Mesenchymal stem cell (in vitro differentiated cells and primary cell): ENCODE data around the gene TOR4A.

Source experiments
- DNase-seq: peaks from one replicate; pipeline ENCODE4 v3.0.0-alpha.2; 2013
- H2AFZ ChIP-seq: one replicate; pipeline ENCODE4 v1.6.1; 2013; ENCODE audit warnings: low read depth, mild to moderate bottlenecking, control low read depth, inconsistent platforms, low read length, moderate library complexity
- H2AK5ac ChIP-seq: 2 replicates; pipeline ENCODE4 v1.6.1; 2013; ENCODE audit warnings: low read length, moderate library complexity, mild to moderate bottlenecking, inconsistent platforms; ENCODE audit not compliant: severe bottlenecking
- H2BK120ac ChIP-seq: one replicate; pipeline ENCODE4 v1.6.1; 2013; ENCODE audit warnings: low read depth, mild to moderate bottlenecking, inconsistent platforms, low read length, moderate library complexity
- H2BK12ac ChIP-seq, 2 experiments: one replicate each; pipeline ENCODE4 v1.6.1; 2013; ENCODE audit warnings: inconsistent platforms in 2 of 2, low read length in 2 of 2, mild to moderate bottlenecking in 2 of 2, moderate library complexity in 2 of 2, control low read depth in 1 of 2
- H2BK15ac ChIP-seq: one replicate; pipeline ENCODE4 v1.6.1; 2013; ENCODE audit warnings: mild to moderate bottlenecking, low read depth, inconsistent platforms; ENCODE audit not compliant: poor library complexity, severe bottlenecking
- H2BK5ac ChIP-seq: 2 replicates; pipeline ENCODE4 v1.6.1; 2013; ENCODE audit warnings: low read depth, mild to moderate bottlenecking, low read length, control low read depth, inconsistent platforms; ENCODE audit not compliant: poor library complexity, severe bottlenecking
- H3K14ac ChIP-seq, 2 experiments: one replicate each; pipeline ENCODE4 v1.6.1; 2013; ENCODE audit warnings: inconsistent platforms in 2 of 2, low read length in 2 of 2, control low read depth in 1 of 2, mild to moderate bottlenecking in 1 of 2, moderate library complexity in 1 of 2
- H3K18ac ChIP-seq, 2 experiments: one replicate each; pipeline ENCODE4 v1.6.1; 2013; ENCODE audit warnings: inconsistent platforms in 2 of 2, low read length in 2 of 2, control low read depth in 1 of 2, low read depth in 1 of 2, mild to moderate bottlenecking in 1 of 2
- H3K23ac ChIP-seq, 2 experiments: one replicate each; pipeline ENCODE4 v1.6.1; 2013; ENCODE audit warnings: inconsistent platforms in 2 of 2, low read length in 2 of 2, mild to moderate bottlenecking in 2 of 2, moderate library complexity in 2 of 2, control low read depth in 1 of 2
- H3K27ac ChIP-seq: 2 replicates; pipeline ENCODE4 v1.5.1; 2013; ENCODE audit warnings: mild to moderate bottlenecking, moderate library complexity, low read length, control low read depth, inconsistent platforms; ENCODE audit not compliant: poor library complexity, severe bottlenecking
- H3K27me3 ChIP-seq, 2 experiments: 2 replicates each; pipeline versions ENCODE4 v1.6.1 to v1.7.0; 2013; ENCODE audit warnings: low read length in 2 of 2, mild to moderate bottlenecking in 2 of 2, moderate library complexity in 2 of 2, control low read depth in 1 of 2, inconsistent platforms in 1 of 2; ENCODE audit not compliant: control insufficient read depth in 1 of 2, insufficient read depth in 1 of 2
- H3K36me3 ChIP-seq, 2 experiments: 2 replicates each; pipeline versions ENCODE4 v1.6.1 to v1.7.0; 2013; ENCODE audit warnings: low read length in 2 of 2, control low read depth in 1 of 2, inconsistent platforms in 1 of 2, low read depth in 1 of 2, mild to moderate bottlenecking in 1 of 2; ENCODE audit not compliant: insufficient read depth in 2 of 2, control insufficient read depth in 1 of 2
- H3K4ac ChIP-seq, 2 experiments: one replicate each; pipeline ENCODE4 v1.6.1; 2013; ENCODE audit warnings: inconsistent platforms in 2 of 2, low read length in 2 of 2, mild to moderate bottlenecking in 2 of 2, moderate library complexity in 2 of 2, control low read depth in 1 of 2, low read depth in 1 of 2
- H3K4me1 ChIP-seq: 2 replicates; pipeline ENCODE4 v1.6.1; 2013; ENCODE audit warnings: low read depth, low read length, control low read depth; ENCODE audit not compliant: control insufficient read depth, insufficient read depth
- H3K4me2 ChIP-seq: 2 replicates; pipeline ENCODE4 v1.6.1; 2013; ENCODE audit warnings: low read length, mild to moderate bottlenecking, inconsistent platforms; ENCODE audit not compliant: poor library complexity, severe bottlenecking
- H3K4me3 ChIP-seq, 2 experiments: 2 replicates each; pipeline versions ENCODE4 v1.5.1 to v1.7.0; 2013; ENCODE audit warnings: low read length in 2 of 2, mild to moderate bottlenecking in 2 of 2, control low read depth in 1 of 2, low read depth in 1 of 2; ENCODE audit not compliant: insufficient read depth in 1 of 2
- H3K79me1 ChIP-seq: replicated peaks from 2 replicates; pipeline ENCODE4 v1.6.1; 2013; ENCODE audit warnings: mild to moderate bottlenecking, control low read depth, low read length, inconsistent platforms; ENCODE audit not compliant: poor library complexity, severe bottlenecking
- H3K9ac ChIP-seq: 2 replicates; pipeline ENCODE4 v1.7.0; 2013; ENCODE audit warnings: mild to moderate bottlenecking, low read length, moderate library complexity
- H3K9me3 ChIP-seq: 2 replicates; pipeline ENCODE4 v1.7.0; 2013; ENCODE audit warnings: mild to moderate bottlenecking, low read length; ENCODE audit not compliant: control insufficient read depth
- H4K8ac ChIP-seq: one replicate; pipeline ENCODE4 v1.6.1; 2013; ENCODE audit warnings: inconsistent platforms, mild to moderate bottlenecking, low read length, moderate library complexity
- H4K91ac ChIP-seq: one replicate; pipeline ENCODE4 v1.6.1; 2013; ENCODE audit warnings: mild to moderate bottlenecking, low read length, inconsistent platforms
- WGBS: methylation state at CpG from one replicate; pipeline ENCODE4 v1.1.7; 2013; ENCODE audit warnings: mixed read lengths; 5-methylcytosine and 5-hydroxymethylcytosine counted together

TOR4A gene

DNA sequence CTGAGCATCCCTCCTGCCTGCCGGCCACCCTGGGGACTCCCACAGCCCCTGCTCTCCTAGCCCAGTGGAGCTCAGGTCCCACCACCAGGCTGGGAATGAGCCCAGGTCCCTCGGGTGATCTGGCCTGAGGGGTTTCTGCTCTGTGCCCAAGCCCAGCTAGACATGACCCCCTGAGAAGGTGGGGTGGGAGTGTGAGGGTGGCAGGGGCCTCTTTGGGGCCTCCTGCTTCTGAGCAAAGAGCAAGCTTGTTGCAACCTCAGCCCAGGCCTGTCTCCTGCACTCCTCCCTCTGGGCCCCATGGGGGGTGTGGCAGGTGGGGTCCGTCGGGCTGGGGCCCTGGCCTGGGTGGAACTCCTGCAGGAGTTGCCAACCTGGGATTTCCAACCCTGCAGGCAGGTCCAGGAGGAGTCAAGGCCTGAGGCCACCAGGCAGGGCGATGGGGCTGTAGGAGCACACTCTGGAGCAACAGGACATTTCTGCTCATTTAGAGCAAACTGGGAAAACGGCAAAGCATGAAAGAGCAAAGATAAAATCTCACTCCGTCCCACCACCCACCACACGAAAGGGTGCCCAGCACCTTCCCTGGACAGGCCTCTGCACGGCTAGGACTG lies 35.9 kb downstream of the TOR4A start:
- peaks cover 0 to 57% of the 10 kb centered on the region in 2 experiments for H3K27me3 ChIP-seq
- no peak overlapping the region for H4K91ac ChIP-seq
- H2BK120ac ChIP-seq: no peak overlapping the region
- H2BK15ac ChIP-seq: no peak overlapping the region
- no peak overlapping the region for H3K23ac ChIP-seq
- H3K14ac ChIP-seq: no peak overlapping the region
- no peak overlapping the region for H2AFZ ChIP-seq
- H3K18ac ChIP-seq: no peak overlapping the region
- H4K8ac ChIP-seq: no peak overlapping the region
- no peaks in the 10 kb centered on the region for H3K9me3 ChIP-seq
- WGBS: 75% methylated on average over 9 of the region's 9 CpGs
- H3K4me1 ChIP-seq: peaks cover 17% of the 10 kb centered on the region
- H2BK5ac ChIP-seq: no peak overlapping the region
- no peak for DNase-seq
- H2BK12ac ChIP-seq: no peak overlapping the region
- no peak overlapping the region for H3K4me2 ChIP-seq
- H3K4me3 ChIP-seq: no peak overlapping the region
- no peak overlapping the region for H3K4ac ChIP-seq
- no peak overlapping the region for H2AK5ac ChIP-seq
- no peak overlapping the region for H3K27ac ChIP-seq
- no peak overlapping the region for H3K9ac ChIP-seq
- H3K79me1 ChIP-seq: no peaks in the 10 kb centered on the region
- peaks cover 0 to 2% of the 10 kb centered on the region in 2 experiments for H3K36me3 ChIP-seq

DNA sequence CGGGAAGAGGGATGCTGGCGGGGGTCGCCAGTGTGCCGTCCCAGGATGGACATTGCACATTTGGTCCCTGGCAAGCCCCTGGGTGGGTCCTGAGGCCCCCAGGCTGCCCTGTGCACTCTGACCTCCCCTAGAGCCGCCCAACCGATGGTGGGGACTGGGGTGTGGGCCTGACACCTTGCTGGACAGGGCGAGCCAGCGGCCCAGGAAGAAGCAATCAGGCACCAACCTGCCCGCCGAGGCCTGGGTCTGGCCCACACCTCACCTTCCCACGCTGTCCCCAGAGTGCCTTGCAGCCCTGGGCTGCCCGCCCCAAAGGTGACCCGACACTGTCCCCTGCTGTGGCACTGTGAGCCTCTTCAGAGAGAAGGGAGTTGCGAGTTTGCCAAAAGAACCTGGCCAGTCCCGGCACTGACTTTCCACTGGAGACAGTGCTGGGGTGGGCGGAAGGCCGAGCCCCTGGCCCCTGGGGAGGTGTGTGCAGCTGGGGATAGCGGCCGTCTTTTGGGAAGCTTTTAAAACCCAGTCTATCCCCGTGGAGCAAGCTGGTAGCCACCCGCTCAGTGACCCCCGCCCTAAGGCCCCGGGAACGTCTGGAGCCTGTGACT lies 36.5 kb downstream of the TOR4A start:
- H4K8ac ChIP-seq: no peak overlapping the region
- 93% methylated on average over 24 of the region's 24 CpGs for WGBS
- no peak overlapping the region for H2BK12ac ChIP-seq
- H4K91ac ChIP-seq: no peak overlapping the region
- no peak overlapping the region for H2BK120ac ChIP-seq
- no peak overlapping the region for H3K18ac ChIP-seq
- peaks cover 0 to 5% of the 10 kb centered on the region in 2 experiments for H3K36me3 ChIP-seq
- H3K27me3 ChIP-seq: peaks cover 0 to 57% of the 10 kb centered on the region in 2 experiments
- H3K4me1 ChIP-seq: peaks cover 23% of the 10 kb centered on the region
- H2AFZ ChIP-seq: no peak overlapping the region
- H2BK5ac ChIP-seq: no peak overlapping the region
- H3K79me1 ChIP-seq: no peaks in the 10 kb centered on the region
- H2AK5ac ChIP-seq: no peak overlapping the region
- H3K27ac ChIP-seq: no peak overlapping the region
- H3K4me3 ChIP-seq: no peak overlapping the region
- H3K14ac ChIP-seq: no peak overlapping the region
- H3K4me2 ChIP-seq: no peak overlapping the region
- no peak overlapping the region for H3K4ac ChIP-seq
- no peak overlapping the region for H2BK15ac ChIP-seq
- H3K9ac ChIP-seq: no peak overlapping the region
- no peak for DNase-seq
- no peak overlapping the region for H3K23ac ChIP-seq
- H3K9me3 ChIP-seq: no peaks in the 10 kb centered on the region

DNA sequence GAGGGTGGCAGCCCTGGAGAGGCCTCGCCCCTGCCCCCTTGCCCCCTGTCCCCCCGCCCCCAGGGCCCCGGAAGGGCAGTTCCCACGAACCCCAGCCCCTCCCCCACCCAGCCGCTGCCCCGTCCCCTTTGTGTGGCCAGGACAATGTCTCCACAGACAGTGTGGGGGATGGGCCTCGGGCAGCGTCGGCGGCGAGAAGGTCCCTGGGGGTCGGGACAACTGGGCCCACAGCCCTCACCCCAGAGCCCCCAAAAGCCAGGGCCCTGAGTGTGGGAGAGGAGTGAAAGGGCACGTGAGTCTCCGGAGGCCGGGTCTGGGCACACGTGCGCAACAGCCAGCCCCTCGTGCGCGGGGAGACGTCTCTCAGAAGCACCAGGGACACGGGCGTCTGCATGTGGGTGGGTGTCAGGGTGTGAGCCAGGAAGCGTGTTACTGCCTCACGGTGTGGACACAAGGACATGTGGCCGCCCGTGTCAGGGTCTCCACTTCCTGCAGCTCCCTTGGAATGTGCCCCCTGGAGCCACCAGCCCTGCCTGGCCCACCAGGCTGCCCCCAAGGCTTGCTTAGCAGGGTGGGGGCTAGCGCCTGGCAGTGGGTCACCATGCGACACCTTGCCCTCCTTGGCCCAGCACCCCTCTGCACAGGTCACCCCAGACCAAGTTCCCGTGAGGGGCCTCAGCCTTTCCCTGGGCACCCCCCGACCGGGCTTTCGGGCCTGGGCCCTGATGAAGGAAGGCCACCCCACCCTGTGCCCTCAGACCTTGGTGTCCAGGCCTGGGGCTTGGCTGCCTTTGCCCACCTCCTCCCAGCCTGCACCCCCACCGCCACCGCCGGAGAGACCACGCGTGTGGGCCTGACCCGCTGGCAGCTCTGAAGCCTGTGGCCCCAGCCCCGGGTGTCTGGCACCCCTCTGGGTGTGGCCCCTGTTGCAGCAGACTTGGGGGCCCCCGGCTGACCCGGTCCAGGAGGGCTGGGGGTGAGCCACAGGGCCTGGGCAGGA lies 37.3 kb downstream of the TOR4A start:
- Histone ChIP-seq H3K4me3 (no peak overlapping the region), H4K91ac (no peak overlapping the region), H3K4me1 (peaks cover 30% of the 10 kb centered on the region), H3K18ac (no peak overlapping the region), H3K27ac (no peak overlapping the region), H3K79me1 (no peaks in the 10 kb centered on the region), H4K8ac (peak overlapping the region; percentile 17), H3K27me3 (peaks cover 0 to 49% of the 10 kb centered on the region in 2 experiments), H3K4me2 (no peak overlapping the region), H2BK12ac (peak overlapping the region in 1 of 2 experiments; percentile 54), H2AK5ac (no peak overlapping the region), H3K36me3 (peaks cover 0 to 5% of the 10 kb centered on the region in 2 experiments), H2BK120ac (no peak overlapping the region), H3K23ac (no peak overlapping the region), H3K9me3 (no peaks in the 10 kb centered on the region), H2AFZ (no peak overlapping the region), H3K9ac (no peak overlapping the region), H3K14ac (no peak overlapping the region), H3K4ac (no peak overlapping the region), H2BK15ac (no peak overlapping the region), H2BK5ac (no peak overlapping the region)
- 91% methylated on average over 31 of the region's 42 CpGs for whole genome bisulfite sequencing
- no peak for DNase-seq

DNA sequence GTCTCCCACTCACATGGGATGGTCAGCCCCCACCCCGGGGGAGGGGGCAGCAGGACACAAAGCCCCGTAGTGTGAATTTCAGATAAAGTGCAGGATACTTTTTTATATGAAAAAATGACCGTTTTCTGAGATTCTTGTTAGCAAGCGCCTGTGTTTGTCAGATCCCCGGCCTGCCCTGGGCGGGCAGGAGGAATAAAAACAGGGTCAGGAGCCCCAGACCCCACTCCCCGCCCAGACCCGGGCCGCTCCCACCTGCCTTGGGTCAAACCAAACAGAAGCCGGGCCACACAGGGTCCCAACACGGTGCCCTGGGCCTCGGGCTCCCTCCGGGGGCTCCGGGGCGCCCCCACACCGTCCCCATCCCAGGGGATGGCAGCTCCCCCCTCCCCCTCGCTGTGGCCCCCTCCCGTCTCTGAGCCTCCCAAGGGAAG lies 38.1 kb downstream of the TOR4A start:
- Histone ChIP-seq H2BK12ac (no peak overlapping the region), H3K4ac (no peak overlapping the region), H3K27me3 (peaks cover 0 to 41% of the 10 kb centered on the region in 2 experiments), H2BK5ac (no peak overlapping the region), H3K79me1 (no peaks in the 10 kb centered on the region), H3K4me1 (peaks cover 38% of the 10 kb centered on the region), H3K27ac (no peak overlapping the region), H2AFZ (no peak overlapping the region), H3K4me3 (no peak overlapping the region), H2BK15ac (peak overlapping the region; percentile 38), H3K36me3 (peaks cover 0 to 5% of the 10 kb centered on the region in 2 experiments), H2BK120ac (no peak overlapping the region), H4K91ac (no peak overlapping the region), H3K23ac (no peak overlapping the region), H3K4me2 (no peak overlapping the region), H3K9ac (no peak overlapping the region), H2AK5ac (no peak overlapping the region), H3K14ac (no peak overlapping the region), H4K8ac (no peak overlapping the region), H3K18ac (no peak overlapping the region), H3K9me3 (no peaks in the 10 kb centered on the region)
- no peak for DNase-seq
- 58% methylated on average over 10 of the region's 18 CpGs for WGBS
